Suprapubic skin (tissue), 3 donors: ENCODE data around the gene PAGE2.

Experiments
- CTCF ChIP-seq, 2 donors: fragments of 200-600 bp in 1 of 2; fragments of 450-650 bp in 1 of 2; sonication (generic) in 1 of 2; IDR thresholded peaks; one replicate each; pipeline ENCODE4 v1.5.1; 2016 to 2019; ENCODE audit warnings: antibody characterized with exemption in 2 of 2, mild to moderate bottlenecking in 1 of 2, moderate library complexity in 1 of 2
- EP300 ChIP-seq: sonication (generic); formaldehyde crosslinking; IDR thresholded peaks from one replicate; pipeline ENCODE4 v1.6.1; 2017; ENCODE audit warnings: antibody characterized with exemption
- POLR2A ChIP-seq, 2 donors: fragments of 450-650 bp; IDR thresholded peaks; one replicate each; pipeline ENCODE4 v1.6.1; 2017; ENCODE audit warnings: antibody characterized with exemption in 2 of 2, mild to moderate bottlenecking in 2 of 2, moderate library complexity in 2 of 2

GRCh38 chrX:55109306-55109705 is 20.5 kb downstream of the PAGE2 start:
- no peak for TF ChIP-seq CTCF (IDR thresholded peaks at IDR 0.05)
- no peak for TF ChIP-seq POLR2A (IDR thresholded peaks at IDR 0.05)
- TF ChIP-seq EP300 = no peak
